ENCODE results near the gene PAQR8. TPM values are rescaled to one million over a fixed set of nuclear protein-coding genes. Genes with fewer than 3 reads are reported as not detected.

PAQR8 gene
- total and polyA plus RNA-seq, 4 donors = 0.43 to 3.3 (median 0.74) TPM

DNA sequence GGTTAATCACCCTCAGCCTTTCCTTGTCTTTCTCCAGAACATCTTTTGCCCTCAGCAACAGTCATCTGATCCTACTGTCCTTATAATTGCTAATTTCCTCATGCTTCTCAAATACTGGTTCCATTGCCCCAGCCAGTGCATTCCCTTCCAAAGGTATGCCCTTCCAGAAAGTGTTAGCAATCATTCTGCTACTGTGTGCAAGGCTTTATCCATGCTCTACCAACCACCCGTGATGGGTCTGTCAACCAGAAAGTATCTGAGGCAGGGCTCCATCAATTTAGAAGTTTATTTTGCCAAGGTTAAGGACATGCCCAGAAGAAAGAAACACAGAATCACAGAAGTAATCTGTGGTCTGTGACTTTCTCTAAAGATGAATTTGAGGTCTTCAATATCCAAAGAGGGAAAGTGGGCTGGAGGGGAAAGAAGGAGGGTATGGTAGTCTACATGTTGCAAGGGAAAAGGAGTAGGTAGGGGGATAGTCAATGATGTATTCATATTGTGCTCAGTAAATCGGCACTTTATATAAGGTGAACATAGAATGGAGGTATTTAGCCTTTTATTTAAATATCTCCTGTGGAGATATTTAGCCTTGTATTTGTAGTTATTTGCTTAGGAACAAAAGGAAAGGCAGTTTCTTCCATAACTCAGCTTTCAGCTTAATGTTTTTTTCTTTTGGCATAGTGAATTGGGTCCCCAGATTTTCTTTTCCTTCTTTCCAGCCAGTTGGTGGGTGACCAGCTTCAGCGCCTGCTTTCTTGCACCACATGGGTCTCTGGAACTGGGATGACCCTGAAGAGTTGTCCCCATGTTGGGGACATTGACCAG is 35.2 kb upstream of the PAQR8 start:
- no peaks in the 10 kb centered on the region for H3K4me1 ChIP-seq (ENCODE audit: control insufficient read depth in 4 of 4, insufficient read depth in 4 of 4, low read length in 3 of 4)
- TF ChIP-seq SP1 (IDR thresholded peaks at IDR 0.05) = no peak
- TF ChIP-seq, protein P1, sequence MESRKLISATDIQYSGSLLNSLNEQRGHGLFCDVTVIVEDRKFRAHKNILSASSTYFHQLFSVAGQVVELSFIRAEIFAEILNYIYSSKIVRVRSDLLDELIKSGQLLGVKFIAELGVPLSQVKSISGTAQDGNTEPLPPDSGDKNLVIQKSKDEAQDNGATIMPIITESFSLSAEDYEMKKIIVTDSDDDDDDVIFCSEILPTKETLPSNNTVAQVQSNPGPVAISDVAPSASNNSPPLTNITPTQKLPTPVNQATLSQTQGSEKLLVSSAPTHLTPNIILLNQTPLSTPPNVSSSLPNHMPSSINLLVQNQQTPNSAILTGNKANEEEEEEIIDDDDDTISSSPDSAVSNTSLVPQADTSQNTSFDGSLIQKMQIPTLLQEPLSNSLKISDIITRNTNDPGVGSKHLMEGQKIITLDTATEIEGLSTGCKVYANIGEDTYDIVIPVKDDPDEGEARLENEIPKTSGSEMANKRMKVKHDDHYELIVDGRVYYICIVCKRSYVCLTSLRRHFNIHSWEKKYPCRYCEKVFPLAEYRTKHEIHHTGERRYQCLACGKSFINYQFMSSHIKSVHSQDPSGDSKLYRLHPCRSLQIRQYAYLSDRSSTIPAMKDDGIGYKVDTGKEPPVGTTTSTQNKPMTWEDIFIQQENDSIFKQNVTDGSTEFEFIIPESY (IDR thresholded peaks at IDR 0.05) = no peak
- TF ChIP-seq, protein P2, sequence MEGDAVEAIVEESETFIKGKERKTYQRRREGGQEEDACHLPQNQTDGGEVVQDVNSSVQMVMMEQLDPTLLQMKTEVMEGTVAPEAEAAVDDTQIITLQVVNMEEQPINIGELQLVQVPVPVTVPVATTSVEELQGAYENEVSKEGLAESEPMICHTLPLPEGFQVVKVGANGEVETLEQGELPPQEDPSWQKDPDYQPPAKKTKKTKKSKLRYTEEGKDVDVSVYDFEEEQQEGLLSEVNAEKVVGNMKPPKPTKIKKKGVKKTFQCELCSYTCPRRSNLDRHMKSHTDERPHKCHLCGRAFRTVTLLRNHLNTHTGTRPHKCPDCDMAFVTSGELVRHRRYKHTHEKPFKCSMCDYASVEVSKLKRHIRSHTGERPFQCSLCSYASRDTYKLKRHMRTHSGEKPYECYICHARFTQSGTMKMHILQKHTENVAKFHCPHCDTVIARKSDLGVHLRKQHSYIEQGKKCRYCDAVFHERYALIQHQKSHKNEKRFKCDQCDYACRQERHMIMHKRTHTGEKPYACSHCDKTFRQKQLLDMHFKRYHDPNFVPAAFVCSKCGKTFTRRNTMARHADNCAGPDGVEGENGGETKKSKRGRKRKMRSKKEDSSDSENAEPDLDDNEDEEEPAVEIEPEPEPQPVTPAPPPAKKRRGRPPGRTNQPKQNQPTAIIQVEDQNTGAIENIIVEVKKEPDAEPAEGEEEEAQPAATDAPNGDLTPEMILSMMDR (IDR thresholded peaks at IDR 0.05; ENCODE audit: low read depth, low read length, missing input control) = no peak
- TF ChIP-seq, protein P3, sequence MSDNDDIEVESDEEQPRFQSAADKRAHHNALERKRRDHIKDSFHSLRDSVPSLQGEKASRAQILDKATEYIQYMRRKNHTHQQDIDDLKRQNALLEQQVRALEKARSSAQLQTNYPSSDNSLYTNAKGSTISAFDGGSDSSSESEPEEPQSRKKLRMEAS (IDR thresholded peaks at IDR 0.05) = no peak
- no peak for TF ChIP-seq HNF4G (IDR thresholded peaks at IDR 0.05)
- TF ChIP-seq FOXA2 (IDR thresholded peaks at IDR 0.05) = no peak
- no peaks in the 10 kb centered on the region for H3K9me3 ChIP-seq (ENCODE audit: control insufficient read depth in 4 of 4, low read length in 3 of 4)
- no peak overlapping the region for H3K4me3 ChIP-seq (ENCODE audit: low read depth in 1 of 3, low read length in 3 of 3)
- no peak for DNase-seq (ENCODE audit: low spot score)
- no peak overlapping the region for H3K9ac ChIP-seq (ENCODE audit: low read depth in 1 of 2, low read length in 2 of 2)
- no peaks in the 10 kb centered on the region for H3K27me3 ChIP-seq (ENCODE audit: control insufficient read depth in 4 of 4, insufficient read depth in 4 of 4, low read length in 3 of 4)
- 93% methylated on average over 3 of the region's 3 CpGs for WGBS
- no peaks in the 10 kb centered on the region for H3K36me3 ChIP-seq (ENCODE audit: control insufficient read depth in 4 of 4, insufficient read depth in 3 of 4, low read depth in 1 of 4, low read length in 3 of 4)
- no peak overlapping the region for H3K27ac ChIP-seq (ENCODE audit: low read depth in 1 of 2, low read length in 2 of 2)

DNA sequence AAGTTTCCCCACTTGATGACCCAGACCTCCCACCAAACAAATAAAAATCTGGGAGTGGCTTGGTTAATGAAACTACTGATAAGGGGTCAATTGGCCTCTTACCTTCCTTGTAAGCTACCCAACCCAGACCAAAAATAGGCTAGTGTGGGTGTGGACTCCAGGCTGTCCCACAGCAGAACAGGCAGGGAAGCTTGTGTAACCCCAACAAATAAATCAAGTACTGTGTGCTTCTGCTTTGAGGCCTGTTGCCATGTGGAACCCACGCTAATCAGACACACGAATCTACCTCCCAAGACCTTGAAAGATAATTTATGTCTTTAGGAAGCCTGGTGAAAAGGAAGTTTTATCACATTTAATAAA is 33.7 kb upstream of the PAQR8 start:
- Histone ChIP-seq H3K9me3 (ENCODE audit: control insufficient read depth in 4 of 4, low read length in 3 of 4) (no peaks in the 10 kb centered on the region), H3K4me3 (ENCODE audit: low read depth in 1 of 3, low read length in 3 of 3) (no peak overlapping the region), H3K27me3 (ENCODE audit: control insufficient read depth in 4 of 4, insufficient read depth in 4 of 4, low read length in 3 of 4) (no peaks in the 10 kb centered on the region), H3K36me3 (ENCODE audit: control insufficient read depth in 4 of 4, insufficient read depth in 3 of 4, low read depth in 1 of 4, low read length in 3 of 4) (no peaks in the 10 kb centered on the region), H3K27ac (ENCODE audit: low read depth in 1 of 2, low read length in 2 of 2) (no peak overlapping the region), H3K4me1 (ENCODE audit: control insufficient read depth in 4 of 4, insufficient read depth in 4 of 4, low read length in 3 of 4) (no peaks in the 10 kb centered on the region), H3K9ac (ENCODE audit: low read depth in 1 of 2, low read length in 2 of 2) (no peak overlapping the region)
- TF ChIP-seq, protein P2 (IDR thresholded peaks at IDR 0.05; ENCODE audit: low read depth, low read length, missing input control) = no peak
- TF ChIP-seq RXRA (IDR thresholded peaks at IDR 0.05) = no peak
- no peak for TF ChIP-seq GABPA (IDR thresholded peaks at IDR 0.05 in 1 of 2, conservative IDR thresholded peaks at IDR 0.05 in 1 of 2)
- TF ChIP-seq FOXA2 (IDR thresholded peaks at IDR 0.05) = no peak
- TF ChIP-seq, protein P4, sequence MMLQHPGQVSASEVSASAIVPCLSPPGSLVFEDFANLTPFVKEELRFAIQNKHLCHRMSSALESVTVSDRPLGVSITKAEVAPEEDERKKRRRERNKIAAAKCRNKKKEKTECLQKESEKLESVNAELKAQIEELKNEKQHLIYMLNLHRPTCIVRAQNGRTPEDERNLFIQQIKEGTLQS (IDR thresholded peaks at IDR 0.05) = no peak
- TF ChIP-seq JUND (IDR thresholded peaks at IDR 0.05) = no peak
- 72% methylated on average over 2 of the region's 2 CpGs for WGBS
- no peak for DNase-seq (ENCODE audit: low spot score)

Measured in liver (tissue), 9 donors.